Psoas muscle (tissue), 8 donors: ENCODE data around the gene PTPRD. TPM values are rescaled to one million over a fixed set of nuclear protein-coding genes. Genes with fewer than 3 reads are reported as not detected.

Experiments used
- ATAC-seq, 4 donors: fragments of 200-7000 bp; cut with Tn5 transposase; one replicate each; pipeline ENCODE4 v1.9.1; 2020; ENCODE audit warnings: moderate library complexity in 3 of 4, mild to moderate bottlenecking in 2 of 4
- DNase-seq, 2 donors: peaks; one replicate each; pipeline ENCODE4 v3.0.0-alpha.2; 2020
- H3K27ac ChIP-seq: fragments of 200-600 bp; one replicate; pipeline ENCODE4 v1.8.0; 2022
- H3K27me3 ChIP-seq, 3 donors: fragments of 200-600 bp in 1 of 3; one replicate each; pipeline versions ENCODE4 v1.6.1 to v1.8.0; 2013 to 2022; ENCODE audit warnings: low read length in 2 of 3, mild to moderate bottlenecking in 2 of 3, moderate library complexity in 1 of 3; ENCODE audit not compliant: insufficient read depth in 3 of 3
- H3K36me3 ChIP-seq, 2 donors: fragments of 200-600 bp in 1 of 2; one replicate each; pipeline versions ENCODE4 v1.6.1 to v1.8.0; 2013 to 2022; ENCODE audit warnings: low read depth in 1 of 2, mild to moderate bottlenecking in 1 of 2, moderate library complexity in 1 of 2; ENCODE audit not compliant: insufficient read depth in 1 of 2
- H3K4me1 ChIP-seq: fragments of 200-600 bp; one replicate; pipeline ENCODE4 v1.8.0; 2022
- H3K4me3 ChIP-seq: fragments of 200-600 bp; one replicate; pipeline ENCODE4 v1.8.0; 2022; ENCODE audit warnings: mild to moderate bottlenecking
- H3K9me3 ChIP-seq: fragments of 200-600 bp; one replicate; pipeline ENCODE4 v1.8.0; 2022
- WGBS, 3 donors: extraction: QIAGEN DNeasy Blood & Tissue Kit; methylation state at CpG; one replicate each; pipeline versions ENCODE4 v1.1.6 to v1.1.7; 2013; 5-methylcytosine and 5-hydroxymethylcytosine counted together
- intact Hi-C, 2 donors: fragments of 100-400 bp; cut with DNase I; formaldehyde crosslinking; loops; one replicate each; pipeline versions ENCODE4 v1.11.0 to v1.14.2; 2022
- polyA plus RNA-seq, 3 donors: library from polyadenylated mRNA; stranded (reverse); fragments of 200-250 nt; gene quantifications; one replicate each; pipeline ENCODE4 v1.2.3, GENCODE V29; 2013
- total RNA-seq, 4 donors: library from RNA; stranded (reverse); fragmentation: NEBNext Ultra II Directional in 2 of 4; extraction: Animal tissue kit (Norgen Biotek cat#: 25700) in 2 of 4; gene quantifications; one replicate each; pipeline versions ENCODE4 v1.2.1 to v1.2.4, GENCODE V29; 2021 to 2023
- TF ChIP-seq, protein P1 (sequence below): fragments of 200-600 bp; IDR thresholded peaks from one replicate; pipeline ENCODE4 v1.8.0; 2022; ENCODE audit warnings: antibody characterized with exemption
- donor health status: healthy with polysubstance abuse.
- donor health status: DM: no; HTN: no; CAD: no; lungs with moderate emphysema.
- donor health status: Bipolar disorder and iron deficiency.
- donor health status: healthy.
- donor health status: DM: yes; HTN: yes; CAD: no.
- donor health status: DM: no; HTN: no; CAD: no.
- donor health status: DM: no; HTN: no; CAD: no.
- donor health status: DM: yes; HTN: yes; CAD: no.

PTPRD gene
- total and polyA plus RNA-seq, 7 donors, result 0.44 to 3.1 (median 0.91) TPM

DNA sequence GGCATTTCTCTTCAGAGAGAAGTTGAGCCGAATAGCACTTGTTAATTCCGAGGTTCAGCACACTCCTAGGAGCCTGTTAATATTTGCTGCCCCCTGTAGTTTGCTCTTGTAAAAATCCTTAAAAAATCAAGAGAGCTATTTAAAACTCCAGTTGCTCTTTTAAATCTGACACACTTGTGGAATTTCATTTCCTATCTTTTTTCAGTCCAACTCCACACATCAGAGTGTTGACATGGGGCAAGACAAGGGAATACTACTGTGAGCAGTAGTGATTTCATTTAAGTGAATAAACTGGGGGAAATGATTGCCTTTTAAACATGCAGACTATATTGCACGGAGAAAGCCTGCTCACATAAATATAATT, 1717.0 kb downstream of the PTPRD start:
- no peaks in the 10 kb centered on the region for H3K9me3 ChIP-seq
- TF ChIP-seq, protein P1, sequence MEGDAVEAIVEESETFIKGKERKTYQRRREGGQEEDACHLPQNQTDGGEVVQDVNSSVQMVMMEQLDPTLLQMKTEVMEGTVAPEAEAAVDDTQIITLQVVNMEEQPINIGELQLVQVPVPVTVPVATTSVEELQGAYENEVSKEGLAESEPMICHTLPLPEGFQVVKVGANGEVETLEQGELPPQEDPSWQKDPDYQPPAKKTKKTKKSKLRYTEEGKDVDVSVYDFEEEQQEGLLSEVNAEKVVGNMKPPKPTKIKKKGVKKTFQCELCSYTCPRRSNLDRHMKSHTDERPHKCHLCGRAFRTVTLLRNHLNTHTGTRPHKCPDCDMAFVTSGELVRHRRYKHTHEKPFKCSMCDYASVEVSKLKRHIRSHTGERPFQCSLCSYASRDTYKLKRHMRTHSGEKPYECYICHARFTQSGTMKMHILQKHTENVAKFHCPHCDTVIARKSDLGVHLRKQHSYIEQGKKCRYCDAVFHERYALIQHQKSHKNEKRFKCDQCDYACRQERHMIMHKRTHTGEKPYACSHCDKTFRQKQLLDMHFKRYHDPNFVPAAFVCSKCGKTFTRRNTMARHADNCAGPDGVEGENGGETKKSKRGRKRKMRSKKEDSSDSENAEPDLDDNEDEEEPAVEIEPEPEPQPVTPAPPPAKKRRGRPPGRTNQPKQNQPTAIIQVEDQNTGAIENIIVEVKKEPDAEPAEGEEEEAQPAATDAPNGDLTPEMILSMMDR, result peak; percentile 47
- H3K27me3 ChIP-seq, result no peaks in the 10 kb centered on the region
- no peak overlapping the region for H3K27ac ChIP-seq
- no peaks in the 10 kb centered on the region for H3K4me1 ChIP-seq
- WGBS, 3 donors, result 25 to 32% (median 29%) methylated on average over 3 of the region's 3 CpGs
- no peak overlapping the region for H3K4me3 ChIP-seq
- no peaks in the 10 kb centered on the region for H3K36me3 ChIP-seq
- DNase-seq (no peak), ATAC-seq (peak in 2 of 4 donors; percentile 55 to 63)
- intact Hi-C loops, result no loop called here

DNA sequence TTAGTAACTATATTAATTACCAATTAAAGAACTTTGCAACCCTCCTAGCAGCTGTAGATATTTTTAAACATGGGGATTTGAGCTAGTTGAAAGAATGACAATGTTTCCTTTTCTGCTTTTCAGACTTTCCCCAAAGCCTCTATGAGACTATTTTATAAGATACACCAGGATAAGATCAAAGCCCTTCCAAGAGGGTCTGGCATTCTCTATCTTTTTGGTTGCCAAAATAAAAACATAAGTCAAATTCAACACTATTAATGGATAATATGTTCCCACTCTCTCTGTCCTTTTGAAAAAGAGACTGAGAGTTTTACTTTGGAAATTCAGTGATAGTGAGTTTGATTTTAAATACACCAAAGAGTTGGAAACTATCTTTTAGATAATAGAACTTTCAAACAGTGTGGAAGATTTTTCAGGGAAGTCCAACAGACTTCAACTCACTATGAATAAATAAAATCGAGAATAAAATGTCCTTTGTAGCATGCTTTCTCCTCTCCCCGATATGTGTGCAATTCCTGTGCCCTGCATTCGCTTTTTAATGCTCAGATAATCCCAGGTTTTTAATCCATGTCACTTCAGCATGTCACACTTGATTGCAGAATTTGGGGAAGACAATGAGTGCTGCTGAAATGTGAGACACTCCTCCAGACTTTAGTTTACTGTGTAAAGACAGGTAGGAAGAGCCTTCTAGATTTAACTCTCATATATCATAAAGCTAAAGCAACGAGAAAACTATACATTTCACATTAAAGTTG, 1717.5 kb downstream of the PTPRD start:
- H3K27ac ChIP-seq, result no peak overlapping the region
- 14 to 20% (median 15%) methylated on average over 4 of the region's 4 CpGs for WGBS, 3 donors
- ATAC-seq, result no peak

DNA sequence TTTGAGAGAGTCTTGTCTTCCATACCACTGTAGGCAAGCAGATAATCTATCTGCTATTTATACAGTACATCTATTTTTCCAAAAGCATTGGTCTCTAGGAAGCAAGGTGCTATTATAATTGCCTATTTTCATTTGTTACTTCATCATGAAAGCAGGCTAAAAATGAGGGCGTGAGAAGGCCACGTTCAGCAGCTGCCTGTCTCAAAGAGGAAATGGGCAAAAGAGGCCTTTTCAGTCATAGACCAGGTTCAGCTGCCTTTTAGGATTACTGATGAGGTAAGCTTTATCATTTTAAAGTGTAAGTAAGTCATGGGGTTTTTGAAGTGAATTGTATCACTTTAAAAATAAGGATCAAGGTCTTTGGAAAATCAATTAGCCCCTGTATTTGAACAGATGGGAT, 1722.1 kb downstream of the PTPRD start:
- 56 to 66% (median 62%) methylated on average over 2 of the region's 2 CpGs for WGBS, 3 donors
- TF ChIP-seq, protein P1, result no peak

More for the DNA sequence above, 1717.5 kb downstream of the PTPRD start:
- intact Hi-C loops, result no loop called here
- H3K4me3 ChIP-seq, result no peak overlapping the region
- TF ChIP-seq, protein P1, result no peak
- no peaks in the 10 kb centered on the region for H3K36me3 ChIP-seq
- no peaks in the 10 kb centered on the region for H3K27me3 ChIP-seq
- DNase-seq, result no peak
- H3K4me1 ChIP-seq, result no peaks in the 10 kb centered on the region
- no peaks in the 10 kb centered on the region for H3K9me3 ChIP-seq

DNA sequence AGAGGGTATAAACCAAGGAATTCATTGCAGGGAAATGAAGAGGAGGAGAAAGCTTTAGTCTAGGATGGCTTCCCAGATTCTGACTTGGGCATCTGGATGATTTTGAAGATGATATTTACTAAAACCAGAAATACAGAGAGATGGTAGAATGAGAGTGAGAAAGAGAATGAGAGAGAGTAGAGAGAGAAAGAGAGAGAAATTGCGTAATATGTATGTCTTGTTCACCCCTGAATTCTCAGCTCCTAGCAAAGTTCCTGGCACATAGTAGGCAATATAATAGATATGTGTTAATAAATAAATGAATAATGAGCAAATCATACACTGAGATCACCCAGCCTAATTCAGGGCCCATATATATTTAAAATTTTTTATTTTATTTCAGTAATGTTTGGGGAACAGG, 1723.7 kb downstream of the PTPRD start:
- Histone ChIP-seq H3K4me1 (no peaks in the 10 kb centered on the region), H3K4me3 (no peak overlapping the region), H3K36me3 (no peaks in the 10 kb centered on the region), H3K9me3 (no peaks in the 10 kb centered on the region), H3K27me3 (no peaks in the 10 kb centered on the region), H3K27ac (no peak overlapping the region)
- TF ChIP-seq, protein P1, result no peak
- 98 to 100% (median 100%) methylated on average over 1 of the region's 1 CpG for WGBS, 3 donors
- intact Hi-C loops, result no loop called here
- ATAC-seq, result no peak
- DNase-seq, result no peak

More for the DNA sequence above, 1722.1 kb downstream of the PTPRD start:
- H3K9me3 ChIP-seq, result no peaks in the 10 kb centered on the region
- no peak overlapping the region for H3K27ac ChIP-seq
- intact Hi-C loops, result no loop called here
- H3K36me3 ChIP-seq, result no peaks in the 10 kb centered on the region
- no peak for ATAC-seq
- DNase-seq, result no peak
- no peaks in the 10 kb centered on the region for H3K4me1 ChIP-seq
- no peak overlapping the region for H3K4me3 ChIP-seq
- no peaks in the 10 kb centered on the region for H3K27me3 ChIP-seq

DNA sequence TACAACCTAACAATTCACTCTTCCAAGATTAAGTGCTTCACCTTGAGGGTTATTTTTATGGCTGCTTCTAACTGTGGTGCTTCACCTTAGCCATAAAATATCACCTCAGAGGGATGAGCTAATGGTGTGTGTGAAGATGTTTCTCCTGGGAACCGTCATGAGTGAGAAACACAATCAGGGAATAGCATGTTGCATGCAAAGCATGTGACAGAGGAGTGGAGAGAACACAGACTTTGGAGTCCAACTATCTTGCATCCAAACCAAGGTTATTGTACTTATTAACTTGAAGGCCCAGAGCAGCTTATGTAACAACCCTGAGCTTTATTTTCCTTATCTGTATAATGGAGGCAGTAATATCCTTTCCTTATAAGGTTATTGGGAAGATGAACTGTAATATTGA, 1724.2 kb downstream of the PTPRD start:
- intact Hi-C loops, result no loop called here
- Histone ChIP-seq H3K27me3 (no peaks in the 10 kb centered on the region), H3K4me1 (no peaks in the 10 kb centered on the region), H3K4me3 (no peak overlapping the region), H3K9me3 (no peaks in the 10 kb centered on the region), H3K36me3 (no peaks in the 10 kb centered on the region), H3K27ac (no peak overlapping the region)
- no peak for DNase-seq
- 36 to 45% (median 41%) methylated on average over 1 of the region's 1 CpG for WGBS, 3 donors
- TF ChIP-seq, protein P1, result no peak
- no peak for ATAC-seq
